Myocyte (in vitro differentiated cells): ENCODE data around the gene PSMD13. TPM values are rescaled to one million over a fixed set of nuclear protein-coding genes. Genes with fewer than 3 reads are reported as not detected.

ENCODE experiments used
- DNase-seq: peaks from one replicate; pipeline ENCODE4 v3.0.0-alpha.2; 2012; ENCODE audit warnings: low read depth
- total RNA-seq: library from RNA; depleted of rRNA; stranded (reverse); fragments of >200 nt; gene quantifications from 2 replicates; pipeline ENCODE4 v1.2.3, GENCODE V29; 2014

Gene PSMD13
- total RNA-seq, 1 donor from 2014 or later: 116 TPM

DNA sequence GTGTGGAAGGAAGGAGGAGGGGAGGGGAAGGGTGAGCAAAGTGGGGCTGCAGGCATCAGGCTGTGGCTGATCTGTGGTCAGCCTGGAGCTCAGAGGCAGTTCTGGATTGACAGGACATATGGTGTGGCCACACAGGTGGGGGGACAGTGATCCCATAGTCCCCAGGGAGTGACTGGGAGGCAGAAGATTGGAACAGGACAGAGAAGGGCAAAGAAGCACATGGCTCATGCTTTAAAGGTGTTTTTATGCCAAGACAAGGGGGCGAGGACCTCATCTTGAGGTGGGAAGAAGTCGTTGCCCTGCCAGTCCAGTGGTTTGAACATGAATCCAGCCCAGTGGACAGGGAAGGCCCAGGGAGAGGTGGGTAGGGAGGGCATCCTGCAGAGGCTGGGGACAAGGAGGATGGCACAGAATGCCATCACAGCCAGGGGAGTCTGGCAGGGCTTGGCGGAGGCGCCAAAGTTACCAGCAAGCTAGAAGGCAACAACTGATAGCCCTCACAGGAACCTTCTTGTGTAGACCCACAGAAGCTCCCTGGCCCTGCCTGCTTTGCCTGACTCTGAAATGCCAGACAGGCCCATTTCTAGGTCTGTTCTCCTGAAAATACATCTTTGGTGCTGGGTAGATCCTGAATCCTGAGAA lies 32.7 kb upstream of the PSMD13 start:
- DNase-seq: peak; percentile 78

DNA sequence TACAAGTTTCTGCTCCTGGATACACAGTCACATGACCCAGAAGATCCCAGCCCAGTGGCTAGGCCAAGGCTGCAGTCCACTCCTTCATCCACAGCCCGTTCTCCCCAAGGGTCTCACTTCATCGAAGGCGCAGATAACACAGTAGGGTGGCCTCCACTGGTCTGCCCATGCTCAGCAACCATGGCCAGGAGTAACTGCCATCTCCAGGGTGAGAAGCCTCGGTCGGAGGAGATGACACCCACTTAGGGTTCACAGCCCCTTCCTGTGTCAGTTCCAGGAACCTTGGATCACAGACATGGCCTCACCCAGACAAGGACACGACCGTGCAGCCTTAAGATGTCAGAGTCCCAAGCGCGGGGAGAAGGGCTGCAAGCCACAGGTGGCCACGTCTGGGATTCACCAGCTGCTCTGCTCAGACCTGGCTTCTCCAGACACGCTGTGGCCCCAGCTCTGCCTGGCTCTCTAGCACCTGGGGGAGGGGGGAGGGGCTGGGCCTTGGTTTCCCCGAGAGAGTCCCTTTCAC lies 32.1 kb upstream of the PSMD13 start:
- DNase-seq: no peak

DNA sequence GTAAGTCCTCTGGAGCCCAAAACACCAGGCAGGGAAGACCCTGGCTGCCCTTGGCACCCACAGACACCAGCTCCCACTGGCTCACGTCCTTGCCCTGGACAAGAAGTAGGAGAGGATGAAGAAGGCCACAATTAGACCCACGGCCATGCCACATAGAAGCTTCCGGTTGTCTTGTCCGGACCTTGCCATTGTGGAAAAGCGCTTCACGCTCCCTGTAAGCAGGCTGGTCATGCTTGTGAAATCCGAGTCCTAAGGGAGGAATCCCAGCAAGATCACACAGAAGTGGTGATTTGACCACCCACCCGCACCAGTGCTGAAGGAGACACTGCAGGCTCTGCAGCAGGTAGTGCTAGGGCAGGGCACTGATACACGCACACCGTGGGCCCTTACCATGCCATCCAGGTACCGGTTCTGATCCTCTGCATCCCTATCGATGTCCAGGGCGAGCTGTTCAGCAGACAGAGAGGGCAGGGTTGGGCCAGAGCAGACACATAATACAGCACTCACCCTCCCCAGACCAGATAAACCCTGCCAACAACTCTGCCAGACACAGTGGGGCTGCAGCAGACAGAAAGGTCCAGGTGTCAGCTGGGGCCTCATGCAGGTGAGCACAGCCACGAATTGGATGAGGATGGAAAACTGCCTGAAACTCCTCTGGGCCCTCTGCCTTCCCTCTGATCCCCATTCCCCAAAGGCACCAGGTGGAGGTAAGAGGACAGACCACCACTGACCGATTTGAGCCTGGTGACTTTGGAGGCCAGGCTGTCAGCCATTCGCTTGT lies 31.4 kb upstream of the PSMD13 start:
- no peak for DNase-seq

DNA sequence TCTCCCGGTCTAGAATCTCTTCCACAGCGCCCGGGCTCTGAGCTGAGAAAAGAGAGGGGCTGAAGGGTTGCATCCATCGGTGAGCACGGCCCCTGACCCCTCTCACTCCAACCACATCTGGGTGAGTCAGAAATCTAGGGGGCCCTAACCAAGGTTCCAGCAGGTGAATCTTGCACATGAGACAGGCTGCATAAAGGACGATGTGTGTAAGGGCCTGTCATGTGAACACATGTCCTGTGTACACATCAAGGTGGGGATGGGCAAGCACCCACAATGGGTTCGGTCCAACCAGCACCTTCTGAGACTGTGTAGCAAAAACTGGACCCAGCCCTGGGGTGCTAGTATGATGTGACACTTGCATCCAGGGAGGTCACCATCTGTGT lies 30.8 kb upstream of the PSMD13 start:
- DNase-seq: no peak

DNA sequence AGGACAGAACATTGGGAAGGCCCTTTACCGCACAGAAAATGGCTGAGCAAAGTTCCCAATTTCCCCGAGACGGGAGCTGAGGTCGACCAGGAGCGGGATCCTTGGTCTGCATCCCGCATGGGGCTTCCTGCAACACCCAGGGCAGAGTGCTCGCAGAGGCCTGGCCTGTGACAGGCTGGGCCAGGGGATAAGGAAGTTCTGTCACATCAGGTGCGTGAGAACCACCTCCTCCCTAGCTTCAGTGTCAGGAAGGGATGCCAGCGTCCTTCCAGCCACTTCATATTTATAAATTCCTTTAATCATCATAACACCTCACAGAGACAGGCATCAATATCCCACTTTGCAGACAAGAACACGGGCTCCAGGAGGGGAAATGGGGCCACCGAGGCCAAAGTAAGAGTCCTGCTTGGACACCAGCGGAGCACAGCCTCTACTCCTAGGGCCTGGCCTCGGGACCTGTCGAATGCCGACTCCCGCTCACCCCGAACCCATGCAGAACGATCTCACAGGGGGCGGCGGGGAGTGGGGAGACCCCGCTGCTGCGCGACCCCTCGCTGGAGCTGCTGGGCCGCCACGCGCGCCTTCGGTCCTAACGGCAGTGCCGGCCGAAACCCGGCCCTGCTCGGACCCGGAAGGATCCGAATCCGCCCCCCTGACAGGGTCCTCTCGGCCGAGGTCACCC lies 30.1 kb upstream of the PSMD13 start:
- no peak for DNase-seq

DNA sequence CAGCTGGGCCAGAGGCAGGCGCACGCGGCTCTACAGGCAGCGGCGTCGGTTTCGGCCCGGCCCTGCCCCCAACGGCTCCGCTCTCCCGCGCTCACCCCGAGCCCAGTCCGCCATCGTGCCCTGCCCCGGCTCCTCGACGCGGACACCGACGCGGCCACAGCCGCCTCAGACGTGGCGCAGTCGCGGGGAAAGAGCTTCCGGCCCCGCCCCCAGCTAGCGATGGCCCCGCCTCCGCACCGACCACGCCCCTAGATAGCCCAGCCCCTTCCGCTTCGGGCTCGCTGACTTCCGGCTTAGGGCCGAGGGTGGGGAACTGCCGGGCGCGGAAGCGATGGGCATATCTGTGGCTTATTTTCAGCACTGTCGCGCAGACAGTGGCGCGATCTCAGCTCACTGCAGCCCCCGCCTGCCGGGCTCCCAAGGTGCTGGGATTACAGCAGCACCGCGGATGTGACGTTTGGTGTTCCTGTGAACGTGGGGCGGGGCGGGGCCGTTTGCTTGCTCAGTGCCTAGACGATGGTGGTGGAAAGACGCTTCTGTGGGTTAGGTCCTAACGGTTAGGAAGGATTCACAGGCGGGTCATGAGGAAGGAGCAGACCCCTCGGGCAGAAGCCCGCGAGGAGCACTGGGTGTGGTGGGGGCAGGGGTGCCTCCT lies 29.4 kb upstream of the PSMD13 start, which contains the start of the genes BET1L and RIC8A:
Gene BET1L (minus strand): TSS at position 192 of the 655 bp plus-strand sequence. CDS start 78 bp downstream, at position 114.
Gene RIC8A (plus strand): TSS at position 501 of the 655 bp plus-strand sequence. CDS start 1,147 bp downstream, outside the sequence.
- peak; percentile 98 for DNase-seq

DNA sequence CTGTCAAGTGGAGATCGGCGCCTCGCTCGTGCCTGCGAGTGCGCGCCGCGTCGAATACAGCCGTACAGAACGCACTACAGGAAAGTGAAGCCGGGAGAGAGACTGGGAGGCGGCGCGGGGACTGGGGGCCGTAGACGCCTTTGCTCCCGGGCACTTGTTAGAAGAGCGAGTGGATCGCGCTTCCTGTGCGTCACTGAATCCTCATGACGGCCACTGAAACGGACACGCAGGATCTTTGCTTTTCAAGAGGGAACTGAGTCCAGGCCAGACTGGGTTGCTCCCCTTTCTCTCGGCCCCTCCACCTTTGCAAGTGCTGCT lies 29.0 kb upstream of the PSMD13 start:
- no peak for DNase-seq

DNA sequence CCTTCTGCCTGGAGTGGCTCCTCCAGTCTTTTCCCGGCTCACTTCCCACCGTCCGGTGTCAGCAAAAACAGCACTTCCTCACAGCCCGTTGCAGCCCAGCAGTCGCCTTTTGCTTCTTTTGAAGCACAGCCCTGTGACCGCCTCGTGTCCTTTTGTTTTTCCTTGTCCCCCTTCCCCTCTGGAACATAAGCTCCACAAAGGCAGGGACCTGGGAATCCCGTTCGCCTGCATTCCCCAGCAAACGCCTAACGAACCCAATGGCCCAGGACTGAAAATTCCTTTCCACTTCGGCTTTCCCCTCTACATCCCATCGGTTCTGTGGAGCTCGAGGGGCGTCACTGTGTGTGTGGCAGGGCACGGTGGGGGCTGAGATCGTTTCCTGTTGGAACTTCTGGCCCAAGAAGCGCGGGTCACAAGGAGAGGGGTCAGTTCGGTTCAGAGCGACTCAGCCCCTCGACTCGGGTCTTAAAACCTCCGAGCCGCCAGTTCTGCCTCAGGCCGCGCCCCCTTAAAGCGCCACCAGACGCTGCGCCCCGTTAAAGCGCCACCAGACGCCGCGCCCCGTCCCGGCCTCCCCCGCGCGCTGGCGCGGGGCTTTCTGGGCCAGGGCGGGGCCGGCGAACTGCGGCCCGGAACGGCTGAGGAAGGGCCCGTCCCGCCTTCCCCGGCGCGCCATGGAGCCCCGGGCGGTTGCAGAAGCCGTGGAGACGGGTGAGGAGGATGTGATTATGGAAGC lies 28.4 kb upstream of the PSMD13 start:
- DNase-seq: peak; percentile 84

DNA sequence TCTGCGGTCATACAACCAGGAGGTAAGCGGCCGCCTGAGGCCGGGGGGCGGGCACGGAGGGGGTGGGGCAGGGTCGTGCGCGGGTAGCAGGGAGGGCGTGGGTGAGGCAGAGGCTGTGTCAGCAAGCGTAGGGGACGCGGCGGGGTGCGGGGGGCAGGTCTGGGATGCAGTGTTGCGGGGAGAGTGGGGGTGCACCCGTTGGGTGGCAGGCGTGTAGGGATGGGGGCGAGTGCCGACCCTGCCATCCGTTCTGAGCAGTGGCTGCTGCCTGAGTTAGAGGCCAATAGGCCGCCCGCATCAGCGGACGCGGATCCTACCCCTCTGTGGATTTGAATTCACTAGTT lies 27.9 kb upstream of the PSMD13 start:
- no peak for DNase-seq

DNA sequence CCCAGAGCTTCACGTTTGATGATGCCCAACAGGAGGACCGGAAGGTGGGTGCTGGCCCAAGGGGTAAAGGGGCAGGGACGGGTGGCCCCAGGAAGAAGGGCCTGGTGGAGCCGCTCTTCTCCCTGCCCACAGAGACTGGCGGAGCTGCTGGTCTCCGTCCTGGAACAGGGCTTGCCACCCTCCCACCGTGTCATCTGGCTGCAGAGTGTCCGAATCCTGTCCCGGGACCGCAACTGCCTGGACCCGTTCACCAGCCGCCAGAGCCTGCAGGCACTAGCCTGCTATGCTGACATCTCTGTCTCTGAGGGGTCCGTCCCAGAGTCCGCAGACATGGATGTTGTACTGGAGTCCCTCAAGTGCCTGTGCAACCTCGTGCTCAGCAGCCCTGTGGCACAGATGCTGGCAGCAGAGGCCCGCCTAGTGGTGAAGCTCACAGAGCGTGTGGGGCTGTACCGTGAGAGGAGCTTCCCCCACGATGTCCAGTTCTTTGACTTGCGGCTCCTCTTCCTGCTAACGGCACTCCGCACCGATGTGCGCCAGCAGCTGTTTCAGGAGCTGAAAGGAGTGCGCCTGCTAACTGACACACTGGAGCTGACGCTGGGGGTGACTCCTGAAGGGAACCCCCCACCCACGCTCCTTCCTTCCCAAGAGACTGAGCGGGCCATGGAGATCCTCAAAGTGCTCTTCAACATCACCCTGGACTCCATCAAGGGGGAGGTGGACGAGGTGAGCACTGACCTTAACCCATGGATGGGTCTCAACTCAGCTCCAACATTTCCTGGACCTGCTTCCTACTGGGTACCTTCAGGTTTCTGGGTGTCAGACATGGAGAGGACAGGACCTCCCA lies 27.3 kb upstream of the PSMD13 start:
- DNase-seq: no peak

DNA sequence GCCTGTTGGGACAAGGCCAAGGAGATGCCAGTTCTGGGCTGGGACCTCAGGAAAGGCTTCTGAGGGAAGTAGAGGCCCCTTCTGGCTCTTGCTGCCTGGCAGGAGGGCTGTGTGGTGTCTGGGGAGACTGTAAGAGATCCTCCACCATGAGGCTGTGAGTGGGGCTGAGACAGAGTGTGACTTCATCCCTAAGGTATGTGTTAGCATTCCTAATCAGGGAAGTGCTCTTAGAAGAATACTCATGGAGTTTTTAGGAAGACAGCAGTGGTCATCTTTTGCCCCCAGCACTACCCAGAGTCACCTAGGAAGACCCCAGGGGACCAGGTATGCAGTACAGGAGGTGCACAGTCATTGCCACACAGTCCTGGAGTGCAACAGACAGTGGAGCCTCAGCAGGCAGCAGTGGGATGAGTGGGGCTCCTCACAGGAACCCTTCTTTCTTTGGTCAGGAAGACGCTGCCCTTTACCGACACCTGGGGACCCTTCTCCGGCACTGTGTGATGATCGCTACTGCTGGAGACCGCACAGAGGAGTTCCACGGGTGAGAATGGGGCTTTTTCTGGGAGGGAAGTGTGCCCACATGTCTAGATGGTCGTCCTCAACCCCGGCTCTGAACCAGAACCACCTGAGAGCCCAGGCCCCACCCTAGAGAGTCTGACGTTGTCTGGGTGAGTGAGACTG lies 26.5 kb upstream of the PSMD13 start:
- DNase-seq: peak; percentile 71

DNA sequence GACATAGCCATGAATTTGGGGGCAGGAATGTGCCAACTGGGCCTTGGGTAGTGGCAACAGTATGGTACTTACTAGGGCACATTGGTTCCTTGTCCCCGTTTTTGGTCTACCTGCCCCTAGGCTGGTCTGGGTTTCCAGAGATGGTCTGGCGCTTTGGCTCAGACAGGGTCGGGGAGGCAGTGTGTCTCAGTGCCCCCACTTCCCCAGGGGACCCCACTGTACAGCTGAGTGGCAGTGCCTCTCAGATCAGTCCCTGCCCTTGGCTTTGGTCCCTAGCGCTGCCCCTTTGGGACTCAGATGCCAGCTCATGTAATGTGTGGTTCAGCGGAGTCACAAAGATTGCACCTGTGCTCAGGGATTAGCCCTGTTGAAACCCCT lies 26.0 kb upstream of the PSMD13 start:
- no peak for DNase-seq

DNA sequence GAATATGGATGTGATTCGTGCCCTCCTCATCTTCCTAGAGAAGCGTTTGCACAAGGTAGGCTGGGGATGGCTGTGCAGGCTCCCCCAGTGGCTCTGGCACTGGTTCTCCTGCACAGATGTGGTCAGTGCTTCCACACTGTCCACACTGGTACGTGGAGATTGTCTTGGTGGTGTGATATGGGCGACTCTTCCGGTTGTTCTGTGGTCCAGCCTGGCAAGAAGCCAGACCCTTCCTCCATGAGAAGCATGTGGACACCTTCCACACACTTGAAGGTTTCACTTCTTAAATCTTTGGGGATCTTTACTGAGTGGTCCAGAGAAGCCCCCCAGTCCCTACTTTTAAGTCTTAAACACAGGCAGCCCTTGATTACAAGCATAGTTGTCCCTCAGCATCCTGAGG lies 25.5 kb upstream of the PSMD13 start:
- no peak for DNase-seq

DNA sequence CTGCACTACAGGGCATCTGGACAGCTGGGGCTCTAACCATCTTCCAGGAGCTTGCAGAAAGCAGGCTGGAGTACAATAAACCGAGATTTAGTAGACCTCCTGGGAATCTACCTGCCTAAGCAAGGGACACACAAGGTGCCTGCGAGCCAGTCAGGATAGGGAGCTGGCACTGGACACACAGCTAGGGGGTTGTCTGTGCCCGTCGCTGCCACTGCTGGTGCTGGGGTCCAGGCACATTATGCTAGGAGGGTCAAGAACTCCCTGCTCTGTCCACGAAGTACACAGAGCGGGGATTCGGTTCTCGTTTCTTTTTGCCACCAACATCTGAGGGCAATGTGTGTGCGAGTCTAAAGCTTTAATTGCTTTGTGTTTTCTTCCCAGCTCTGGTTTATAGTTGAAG lies 25.0 kb upstream of the PSMD13 start:
- DNase-seq: no peak

DNA sequence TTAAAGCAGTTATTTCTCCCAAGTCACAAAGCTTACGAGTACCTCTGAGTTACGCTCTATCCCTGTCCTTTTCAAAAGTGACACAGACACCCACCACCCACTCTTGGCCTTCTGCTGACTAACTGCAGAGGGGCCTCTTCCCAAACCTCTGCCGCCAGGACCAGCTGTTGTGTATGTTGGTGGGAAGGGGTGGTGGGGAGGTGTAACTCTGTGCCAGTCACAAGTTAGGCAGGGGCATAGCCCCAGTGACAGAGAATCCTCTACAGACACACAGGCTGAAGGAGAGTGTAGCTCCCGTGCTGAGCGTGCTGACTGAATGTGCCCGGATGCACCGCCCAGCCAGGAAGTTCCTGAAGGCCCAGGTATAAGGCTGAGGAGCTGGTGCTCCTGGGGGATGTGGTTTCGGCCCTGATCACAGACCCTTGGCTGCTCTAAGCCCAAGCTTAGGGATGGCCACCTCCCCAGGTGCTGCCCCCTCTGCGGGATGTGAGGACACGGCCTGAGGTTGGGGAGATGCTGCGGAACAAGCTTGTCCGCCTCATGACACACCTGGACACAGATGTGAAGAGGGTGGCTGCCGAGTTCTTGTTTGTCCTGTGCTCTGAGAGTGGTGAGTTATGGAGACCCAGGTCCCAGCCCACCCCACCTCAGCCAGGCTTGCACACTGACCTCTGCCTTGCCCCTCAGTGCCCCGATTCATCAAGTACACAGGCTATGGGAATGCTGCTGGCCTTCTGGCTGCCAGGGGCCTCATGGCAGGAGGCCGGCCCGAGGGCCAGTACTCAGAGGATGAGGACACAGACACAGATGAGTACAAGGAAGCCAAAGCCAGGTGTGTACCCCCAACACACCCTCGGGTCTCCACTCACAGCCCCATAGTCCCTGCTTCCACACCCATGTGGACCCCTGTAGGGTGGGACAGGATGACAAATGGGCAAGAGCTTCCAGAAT lies 24.4 kb upstream of the PSMD13 start:
- no peak for DNase-seq

DNA sequence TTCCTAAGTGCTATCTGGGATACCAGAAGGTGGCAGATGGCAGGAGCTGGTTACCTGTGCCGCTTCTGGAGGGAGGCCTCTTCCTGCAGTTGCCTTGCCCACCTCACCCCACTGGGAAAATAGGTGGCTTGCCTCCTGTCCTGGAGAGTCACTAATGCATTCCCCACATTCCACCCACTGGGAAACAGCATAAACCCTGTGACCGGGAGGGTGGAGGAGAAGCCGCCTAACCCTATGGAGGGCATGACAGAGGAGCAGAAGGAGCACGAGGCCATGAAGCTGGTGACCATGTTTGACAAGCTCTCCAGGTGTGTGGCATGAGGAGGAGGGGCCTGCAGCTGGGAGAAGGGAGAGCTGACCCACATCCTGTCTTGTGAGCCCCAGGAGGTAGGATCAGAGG lies 23.7 kb upstream of the PSMD13 start:
- DNase-seq: no peak

DNA sequence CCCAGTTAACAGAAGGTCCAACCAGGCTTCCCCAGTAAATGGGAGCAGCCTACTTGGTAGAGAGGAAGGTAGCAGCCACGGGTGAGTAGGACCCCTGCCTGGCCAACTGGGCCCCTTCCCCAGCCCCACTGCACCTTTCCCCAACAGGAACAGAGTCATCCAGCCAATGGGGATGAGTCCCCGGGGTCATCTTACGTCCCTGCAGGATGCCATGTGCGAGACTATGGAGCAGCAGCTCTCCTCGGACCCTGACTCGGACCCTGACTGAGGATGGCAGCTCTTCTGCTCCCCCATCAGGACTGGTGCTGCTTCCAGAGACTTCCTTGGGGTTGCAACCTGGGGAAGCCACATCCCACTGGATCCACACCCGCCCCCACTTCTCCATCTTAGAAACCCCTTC lies 22.7 kb upstream of the PSMD13 start:
- DNase-seq: no peak

DNA sequence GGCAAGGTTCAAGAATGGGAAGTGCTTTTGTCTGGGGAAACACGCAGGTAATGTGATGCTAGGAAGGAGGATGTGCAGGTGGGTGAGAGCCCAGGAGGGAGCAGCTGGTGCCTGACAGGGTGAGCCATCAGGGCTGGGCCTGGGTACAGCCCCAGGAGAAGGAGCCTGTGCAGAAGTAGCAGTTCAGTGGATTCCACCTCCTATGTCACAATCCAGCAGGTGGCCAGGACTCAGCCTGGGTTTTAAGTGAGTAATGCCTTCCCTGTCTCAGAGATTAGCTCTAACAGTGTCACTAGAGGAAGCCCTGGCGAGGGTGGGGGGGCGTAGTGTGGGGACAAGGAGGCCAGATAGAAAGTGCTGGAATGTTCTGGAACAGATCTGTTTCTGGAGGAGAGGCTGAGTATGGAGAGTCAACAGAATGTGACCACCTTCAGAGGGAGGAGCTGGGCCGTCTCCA lies 21.2 kb upstream of the PSMD13 start:
- DNase-seq: no peak
